K562 (cell line): ENCODE results near the gene WWOX. TPM values are rescaled to one million over a fixed set of nuclear protein-coding genes. Genes with fewer than 3 reads are reported as not detected.

ENCODE experiments used
- ATAC-seq: fragments of 200-7000 bp; cut with Tn5 transposase; 3 replicates; pipeline ENCODE4 v1.9.1; 2020; ENCODE audit warnings: moderate library complexity
- BruUV-seq: library from RNA; stranded (reverse); fragments of 400-500 nt; replicated peaks from 2 replicates; lab custom pipeline; 2021; lab: Mats Ljungman, UMichigan
- CTCF ChIA-PET: fragments of 300-600 bp; formaldehyde crosslinking; extraction: SDS; loops from one replicate; lab custom pipeline; 2021; ENCODE audit warnings: low intra/inter-chr PET ratio; lab: Yijun Ruan, JAX
- POLR2A ChIA-PET: fragments of 300-600, 350-650 bp; sonication (Branson Sonifier 250); formaldehyde crosslinking; extraction: SDS; loops from one replicate; lab custom pipeline; 2021; ENCODE audit warnings: antibody characterized with exemption, inconsistent platforms; lab: Yijun Ruan, JAX
- DNase-seq, 4 experiments: peaks; one replicate each; pipeline versions ENCODE4 v3.0.0 to v3.0.0-alpha.2; 2011 to 2018; ENCODE audit warnings: low spot score in 3 of 4, mixed read lengths in 3 of 4; ENCODE audit errors: extremely low read depth in 1 of 4
- FAIRE-seq: peaks from 2 replicates; lab custom pipeline; 2011; peaks lifted over from hg19 to GRCh38; lab: Jason Lieb, UNC
- H2AFZ ChIP-seq: 2 replicates; pipeline ENCODE4 v1.6.0; 2011; ENCODE audit warnings: low read depth, low read length, control low read depth, inconsistent platforms
- H3K27ac ChIP-seq: fragments of 200-600 bp; 3 replicates; pipeline ENCODE4 v1.8.0; 2011; ENCODE audit warnings: low read depth, mild to moderate bottlenecking, control low read depth, inconsistent platforms, low read length, moderate library complexity, mixed read lengths; ENCODE audit errors: extremely low read depth
- H3K27me3 ChIP-seq, 2 experiments: fragments of 300-600 bp in 1 of 2; 2 replicates in 1 of 2; 3 replicates in 1 of 2; pipeline versions ENCODE4 v1.6.0 to v1.8.0; 2011; ENCODE audit warnings: inconsistent platforms in 2 of 2, low read length in 2 of 2, mild to moderate bottlenecking in 1 of 2, mixed read lengths in 1 of 2, moderate library complexity in 1 of 2; ENCODE audit not compliant: control insufficient read depth in 2 of 2, insufficient read depth in 2 of 2
- H3K36me3 ChIP-seq: fragments of 300-600 bp; 3 replicates; pipeline ENCODE4 v1.8.0; 2011; ENCODE audit warnings: mild to moderate bottlenecking, low read length, inconsistent platforms; ENCODE audit not compliant: control insufficient read depth, insufficient read depth
- H3K4me1 ChIP-seq, 2 experiments: fragments of 200-600 bp in 1 of 2; replicated peaks in 1 of 2; 2 replicates in 1 of 2; 3 replicates in 1 of 2; pipeline versions ENCODE4 v1.5.1 to v1.8.0; 2011; ENCODE audit warnings: inconsistent platforms in 2 of 2, low read length in 2 of 2, mild to moderate bottlenecking in 1 of 2, mixed read lengths in 1 of 2, moderate library complexity in 1 of 2; ENCODE audit not compliant: control insufficient read depth in 2 of 2, insufficient read depth in 2 of 2
- H3K4me2 ChIP-seq: 2 replicates; pipeline ENCODE4 v1.6.1; 2011; ENCODE audit warnings: low read length, control low read depth, inconsistent platforms, mixed read lengths; ENCODE audit not compliant: insufficient read depth
- H3K4me3 ChIP-seq: fragments of 200-600 bp; sonication (generic), shearing (Covaris generic); 2 replicates; pipeline ENCODE4 v1.5.1; 2016; ENCODE audit warnings: control low read depth, inconsistent platforms
- H3K79me2 ChIP-seq: fragments of 200-600 bp; 3 replicates; pipeline ENCODE4 v1.8.0; 2011; ENCODE audit warnings: low read length, inconsistent platforms; ENCODE audit not compliant: control insufficient read depth, insufficient read depth
- H3K9ac ChIP-seq, 2 experiments: 2 replicates each; pipeline versions ENCODE4 v1.6.0 to v1.6.1; 2011; ENCODE audit warnings: low read depth in 2 of 2, low read length in 2 of 2, control low read depth in 1 of 2, inconsistent platforms in 1 of 2, mild to moderate bottlenecking in 1 of 2, mixed read lengths in 1 of 2; ENCODE audit not compliant: insufficient read depth in 1 of 2
- H3K9me1 ChIP-seq: one replicate; pipeline ENCODE4 v1.6.0; 2011; ENCODE audit warnings: inconsistent platforms, mild to moderate bottlenecking, low read length, moderate library complexity; ENCODE audit not compliant: control insufficient read depth, insufficient read depth
- H3K9me3 ChIP-seq: replicated peaks from 2 replicates; pipeline ENCODE4 v1.5.1; 2011; ENCODE audit warnings: low read depth, low read length, inconsistent platforms; ENCODE audit not compliant: control insufficient read depth, insufficient read depth
- H4K20me1 ChIP-seq: replicated peaks from 2 replicates; pipeline ENCODE4 v1.6.1; 2011; ENCODE audit warnings: low read length, inconsistent platforms, mixed read lengths; ENCODE audit not compliant: control insufficient read depth, insufficient read depth
- NR1H2 ChIP-seq: sonication (generic); formaldehyde crosslinking; IDR thresholded peaks from 2 replicates; pipeline ENCODE4 v1.4.0; 2020; ENCODE audit warnings: mild to moderate bottlenecking, missing genetic modification reagents
- SIN3A ChIP-seq, 2 experiments: fragments of 150-350 bp in 1 of 2; IDR thresholded peaks; 2 replicates each; pipeline ENCODE4 v1.6.1; 2011 to 2016; ENCODE audit warnings: borderline replicate concordance in 2 of 2, low read depth in 2 of 2, low read length in 2 of 2, mild to moderate bottlenecking in 2 of 2, moderate library complexity in 2 of 2; ENCODE audit not compliant: control insufficient read depth in 1 of 2
- TAF15 ChIP-seq: fragments of 200-400 bp; formaldehyde crosslinking; IDR thresholded peaks from 2 replicates; pipeline ENCODE4 v1.6.1; 2017; ENCODE audit warnings: mild to moderate bottlenecking, low read depth, low read length, moderate library complexity
- ZNF561 ChIP-seq: fragments of 450-650 bp; formaldehyde crosslinking; conservative IDR thresholded peaks from 2 replicates; pipeline ENCODE4 v1.4.0; 2020; ENCODE audit warnings: mild to moderate bottlenecking, moderate library complexity
- ZNF79 ChIP-seq: fragments of 250-450 bp; sonication (Bioruptor Pico); IDR thresholded peaks from 2 replicates; pipeline ENCODE4 v1.4.0; 2020; ENCODE audit warnings: low read depth, mild to moderate bottlenecking, moderate library complexity
- ZSCAN32 ChIP-seq: fragments of 450-650 bp; formaldehyde crosslinking; IDR thresholded peaks from 2 replicates; pipeline ENCODE4 v1.4.0; 2020; ENCODE audit warnings: mild to moderate bottlenecking, moderate library complexity
- WGBS: fragments of 100-300 bp; shearing (Covaris generic); methylation state at CpG from one replicate; pipeline ENCODE4 v1.1.6; 2016; ENCODE audit warnings: low coverage, mixed read lengths; ENCODE audit not compliant: insufficient coverage; ENCODE audit errors: missing lambda C conversion rate; 5-methylcytosine and 5-hydroxymethylcytosine counted together
- in situ Hi-C: fragments of 300-500 bp; cut with MboI; formaldehyde crosslinking; loops from 4 replicates; pipeline ENCODE4 v1.15.0; 2018; ENCODE audit warnings: inconsistent platforms, mixed read lengths
- intact Hi-C: fragments of 100-400 bp; cut with micrococcal nuclease; formaldehyde crosslinking; loops from 2 replicates; pipeline ENCODE4 v1.14.2; 2022
- polyA plus RNA-seq, 8 experiments: library from polyadenylated mRNA; depleted of rRNA in 4 of 8; stranded (reverse) in 5 of 8; unstranded in 3 of 8; fragments of >200 nt; fragmentation: Nextera tagmentation in 2 of 8; fragmentation: Illumina TruSeq in 1 of 8; extraction: Ambion mirVana in 2 of 8; extraction: Trizol in 1 of 8; gene quantifications; 2 replicates each; pipeline versions ENCODE4 v1.2.1 to v1.2.3, GENCODE V29; 2011 to 2014; ENCODE audit warnings: inconsistent platforms in 1 of 8, missing spikeins in 1 of 8
- total RNA-seq, 7 experiments: library from RNA; depleted of rRNA in 6 of 7; stranded (reverse); fragments of >200 nt in 6 of 7; fragmentation: Illumina TruSeq in 2 of 7; extraction: Trizol in 2 of 7; gene quantifications; 2 replicates each; pipeline versions ENCODE4 v1.2.1 to v1.2.3, GENCODE V29; 2011 to 2021; ENCODE audit warnings: low replicate concordance in 1 of 7
- TF ChIP-seq, protein P1 (sequence below): sonication (generic); formaldehyde crosslinking; IDR thresholded peaks from 2 replicates; pipeline ENCODE4 v1.8.0; 2022; ENCODE audit warnings: mild to moderate bottlenecking, missing genetic modification reagents

The WWOX gene
- total and polyA plus RNA-seq, 9 of the 15 experiments (the other 6 are each of a cell fraction or from before 2014, with no cell fraction given): 1.6 to 22.7 (median 8.1) TPM

DNA sequence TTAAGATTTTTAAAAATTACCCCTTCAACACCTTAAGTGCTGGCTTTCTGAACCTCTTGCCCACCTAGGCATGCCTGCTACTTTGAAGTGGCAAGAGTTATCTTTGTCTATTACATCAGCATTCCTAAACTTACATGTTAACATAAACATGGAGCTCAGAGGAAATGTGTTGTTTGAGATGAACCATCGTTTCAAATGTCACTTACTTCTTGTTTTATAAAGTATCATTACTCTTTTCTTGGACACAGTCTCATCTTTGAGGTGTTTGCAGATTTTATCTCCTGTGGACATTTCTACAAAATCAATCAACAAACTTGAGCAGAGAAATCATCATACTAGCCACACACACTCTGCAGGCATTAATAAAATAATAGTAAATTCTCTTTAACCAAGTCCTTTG, 184.9 kb downstream of the WWOX start:
- H3K27ac ChIP-seq: no peak overlapping the region
- FAIRE-seq (no peak), DNase-seq (no peak)
- no peaks in the 10 kb centered on the region for H4K20me1 ChIP-seq
- BruUV-seq: no TSS peak
- intact Hi-C loops (no loop called here), in situ Hi-C loops (no loop called here)
- H3K9ac ChIP-seq: no peak overlapping the region
- peaks cover 11 to 15% of the 10 kb centered on the region in 2 experiments for H3K27me3 ChIP-seq
- no peak overlapping the region for H2AFZ ChIP-seq
- POLR2A ChIA-PET: interaction anchor here (0.9 kb wide), 1 partner anchor 18 kb away, joined by 3 read pairs; no protein-coding TSS in a partner anchor
- no peaks in the 10 kb centered on the region for H3K9me3 ChIP-seq
- TF ChIP-seq, protein P1, sequence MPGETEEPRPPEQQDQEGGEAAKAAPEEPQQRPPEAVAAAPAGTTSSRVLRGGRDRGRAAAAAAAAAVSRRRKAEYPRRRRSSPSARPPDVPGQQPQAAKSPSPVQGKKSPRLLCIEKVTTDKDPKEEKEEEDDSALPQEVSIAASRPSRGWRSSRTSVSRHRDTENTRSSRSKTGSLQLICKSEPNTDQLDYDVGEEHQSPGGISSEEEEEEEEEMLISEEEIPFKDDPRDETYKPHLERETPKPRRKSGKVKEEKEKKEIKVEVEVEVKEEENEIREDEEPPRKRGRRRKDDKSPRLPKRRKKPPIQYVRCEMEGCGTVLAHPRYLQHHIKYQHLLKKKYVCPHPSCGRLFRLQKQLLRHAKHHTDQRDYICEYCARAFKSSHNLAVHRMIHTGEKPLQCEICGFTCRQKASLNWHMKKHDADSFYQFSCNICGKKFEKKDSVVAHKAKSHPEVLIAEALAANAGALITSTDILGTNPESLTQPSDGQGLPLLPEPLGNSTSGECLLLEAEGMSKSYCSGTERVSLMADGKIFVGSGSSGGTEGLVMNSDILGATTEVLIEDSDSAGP (CRISPR knock-in tag): no peak
- TF ChIP-seq ZSCAN32 (CRISPR knock-in tag): no peak
- no peak for TF ChIP-seq ZNF561 (CRISPR knock-in tag)
- no peak for TF ChIP-seq NR1H2
- no peak for TF ChIP-seq SIN3A (IDR thresholded peaks at IDR 0.05; ENCODE audit: borderline replicate concordance in 2 of 2, control insufficient read depth in 1 of 2, low read depth in 2 of 2, low read length in 2 of 2)
- no peak for TF ChIP-seq ZNF79 (CRISPR knock-in tag)
- TF ChIP-seq TAF15: no peak
- TF ChIP-seq, all 486 proteins: peak for 0
- H3K4me3 ChIP-seq: no peak overlapping the region
- H3K9me1 ChIP-seq: no peaks in the 10 kb centered on the region
- H3K4me2 ChIP-seq: no peak overlapping the region
- H3K79me2 ChIP-seq: no peaks in the 10 kb centered on the region
- 0% methylated on average over 1 of the region's 1 CpG for WGBS
- CTCF ChIA-PET: no interaction called here
- H3K4me1 ChIP-seq: no peaks in the 10 kb centered on the region
- ATAC-seq: no peak
- no peaks in the 10 kb centered on the region for H3K36me3 ChIP-seq
